A204.1 (cell line): ENCODE measurements around the gene ARHGEF10L.

Experiments used
- FAIRE-seq: peaks from 2 replicates; lab custom pipeline; 2012; peaks lifted over from hg19 to GRCh38; lab: Jason Lieb, UNC

The ARHGEF10L gene

DNA sequence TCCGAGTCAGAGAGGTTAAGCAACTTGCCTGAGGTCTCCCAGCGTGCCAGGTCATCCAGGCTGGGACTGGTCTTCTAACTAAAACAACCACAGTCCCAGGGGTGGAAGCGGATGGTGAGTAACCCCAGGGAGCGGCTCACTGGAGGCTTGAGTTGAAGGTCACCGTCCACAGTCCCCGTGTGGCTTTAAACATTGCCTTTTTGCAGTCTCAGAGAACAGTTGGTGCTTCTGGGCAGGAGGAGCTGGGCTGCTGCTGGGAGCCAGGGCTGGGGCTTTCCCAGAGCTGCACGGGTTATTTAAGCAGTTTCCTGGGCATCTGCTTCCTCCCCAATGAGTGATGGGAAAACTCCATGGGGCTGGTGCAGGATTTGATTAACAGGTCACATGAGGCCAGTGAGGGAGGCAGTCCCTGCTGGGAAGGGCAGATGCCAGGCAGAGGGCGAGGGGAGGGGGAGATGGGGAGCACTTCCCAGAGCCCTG, 12.3 kb downstream of the ARHGEF10L start:
- FAIRE-seq = no peak

DNA sequence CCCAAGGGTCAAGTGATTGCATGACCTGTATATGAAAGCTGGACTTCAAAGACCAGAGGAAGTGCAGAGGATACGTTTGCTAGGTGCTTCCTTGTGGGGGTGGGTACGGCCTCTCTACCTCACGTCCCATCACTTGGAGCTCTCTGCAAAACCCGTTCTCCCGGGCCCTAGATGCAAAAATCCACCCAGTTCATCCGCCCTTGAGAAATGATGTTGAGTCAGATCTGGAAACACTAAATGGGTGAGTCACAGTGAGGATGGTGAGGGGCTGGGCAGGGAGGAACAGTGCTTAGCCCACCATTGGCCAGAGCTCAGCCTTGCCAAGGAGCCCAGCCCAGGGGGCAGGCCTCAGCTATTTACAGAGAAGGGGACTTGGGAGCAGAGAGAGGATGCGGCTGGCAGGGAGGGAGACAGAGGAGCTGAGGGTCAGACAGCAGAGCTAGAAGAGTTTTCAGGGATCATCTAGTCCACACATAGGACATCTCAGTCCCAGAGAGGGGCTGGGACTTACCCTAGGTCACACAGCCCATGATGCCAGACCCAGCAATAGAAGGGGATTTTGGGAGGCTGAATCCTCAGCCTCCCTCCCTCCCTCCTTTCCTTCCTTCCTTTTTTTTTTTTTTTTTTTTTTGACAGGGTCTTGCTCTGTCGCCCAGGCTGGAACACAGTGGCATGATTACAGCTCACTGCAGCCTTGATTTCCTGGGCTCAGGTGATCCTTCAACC, 14.6 kb downstream of the ARHGEF10L start:
- no peak for FAIRE-seq

DNA sequence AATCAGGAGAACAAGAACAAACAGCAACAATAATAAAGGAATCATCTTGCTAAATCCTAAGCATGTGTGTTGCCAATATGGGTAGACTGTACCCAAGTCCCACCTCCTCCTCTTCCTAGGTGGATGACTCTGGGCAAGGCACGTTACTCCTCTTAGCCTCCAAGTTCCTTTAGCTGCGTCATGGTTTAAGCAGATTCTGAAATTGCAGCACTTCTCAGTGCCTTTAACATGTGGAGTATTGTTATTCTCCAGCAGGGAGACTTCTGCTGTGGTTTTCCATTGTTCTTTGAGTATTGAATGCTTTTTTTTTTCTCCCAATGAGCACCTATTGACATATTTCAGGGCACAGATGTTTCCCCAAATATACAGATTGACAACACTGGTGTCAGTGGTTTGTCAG, 15.5 kb downstream of the ARHGEF10L start:
- no peak for FAIRE-seq

DNA sequence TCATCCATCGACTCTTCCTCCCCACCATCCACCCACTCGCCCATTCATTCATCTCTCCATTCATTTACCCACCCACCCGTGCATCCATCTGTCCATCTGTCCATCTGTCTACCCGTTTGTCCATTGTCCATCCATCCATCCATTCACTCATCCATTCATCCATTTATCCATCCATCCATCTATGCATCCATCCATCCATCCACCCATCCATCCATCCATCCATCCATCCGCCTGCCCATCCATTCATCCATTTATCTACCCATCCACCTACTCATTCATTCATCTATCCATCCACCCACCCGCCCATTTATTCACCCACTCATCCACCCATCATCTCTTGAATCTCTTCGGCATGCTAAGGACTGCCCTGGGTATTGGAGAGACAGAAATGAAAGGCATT, 18.5 kb downstream of the ARHGEF10L start:
- no peak for FAIRE-seq

DNA sequence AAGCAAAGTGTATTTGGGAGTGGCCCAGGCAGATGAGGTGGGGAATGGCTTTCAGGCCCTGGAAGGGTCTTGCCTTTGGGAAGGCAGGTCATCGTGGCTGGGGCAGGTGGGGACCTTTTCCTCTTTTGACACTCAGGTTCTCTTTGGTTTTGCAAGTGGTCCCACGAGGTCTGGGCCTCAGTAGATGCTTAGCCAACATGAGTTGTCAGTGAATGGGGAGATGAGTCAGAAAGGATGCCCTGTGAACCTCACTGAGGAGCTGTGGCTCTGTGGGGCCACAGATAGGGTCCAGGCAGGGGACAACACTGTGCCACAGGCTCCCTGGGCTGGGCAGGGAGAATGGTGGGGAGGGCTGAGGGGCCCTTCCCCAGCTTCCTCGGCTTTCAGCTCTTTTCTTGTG, 19.0 kb downstream of the ARHGEF10L start:
- no peak for FAIRE-seq

DNA sequence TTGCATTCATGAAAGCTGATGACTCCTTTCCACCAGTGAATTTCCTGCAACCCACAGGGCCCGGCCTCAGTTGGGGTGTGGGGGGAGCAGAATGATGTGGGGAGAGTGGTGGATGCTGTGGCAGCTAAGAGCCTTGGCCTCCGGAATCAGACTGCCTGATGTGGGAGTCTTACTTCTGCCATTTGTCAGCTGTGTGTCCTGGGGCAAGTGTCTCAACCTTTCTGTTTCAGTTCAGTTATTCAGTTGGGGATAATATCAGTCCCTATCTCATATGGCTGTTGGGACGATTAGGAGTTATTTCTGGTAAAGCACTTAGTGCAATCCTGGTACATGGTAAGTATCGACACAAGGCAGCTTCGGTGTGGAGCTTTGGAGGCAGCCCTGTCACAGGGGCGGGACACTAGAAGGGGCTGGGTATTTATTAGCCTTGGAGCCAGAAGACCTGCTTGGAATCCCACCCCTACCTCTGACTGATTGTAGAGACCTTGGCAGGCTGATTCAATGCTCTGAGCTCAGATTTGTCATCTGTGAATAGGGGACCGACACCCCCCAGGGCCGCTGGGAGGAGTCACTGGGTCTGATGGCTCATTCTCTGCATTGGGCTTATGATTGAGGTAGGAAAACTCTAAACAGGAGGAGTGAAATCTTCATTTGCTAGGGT, 19.6 kb downstream of the ARHGEF10L start:
- no peak for FAIRE-seq

DNA sequence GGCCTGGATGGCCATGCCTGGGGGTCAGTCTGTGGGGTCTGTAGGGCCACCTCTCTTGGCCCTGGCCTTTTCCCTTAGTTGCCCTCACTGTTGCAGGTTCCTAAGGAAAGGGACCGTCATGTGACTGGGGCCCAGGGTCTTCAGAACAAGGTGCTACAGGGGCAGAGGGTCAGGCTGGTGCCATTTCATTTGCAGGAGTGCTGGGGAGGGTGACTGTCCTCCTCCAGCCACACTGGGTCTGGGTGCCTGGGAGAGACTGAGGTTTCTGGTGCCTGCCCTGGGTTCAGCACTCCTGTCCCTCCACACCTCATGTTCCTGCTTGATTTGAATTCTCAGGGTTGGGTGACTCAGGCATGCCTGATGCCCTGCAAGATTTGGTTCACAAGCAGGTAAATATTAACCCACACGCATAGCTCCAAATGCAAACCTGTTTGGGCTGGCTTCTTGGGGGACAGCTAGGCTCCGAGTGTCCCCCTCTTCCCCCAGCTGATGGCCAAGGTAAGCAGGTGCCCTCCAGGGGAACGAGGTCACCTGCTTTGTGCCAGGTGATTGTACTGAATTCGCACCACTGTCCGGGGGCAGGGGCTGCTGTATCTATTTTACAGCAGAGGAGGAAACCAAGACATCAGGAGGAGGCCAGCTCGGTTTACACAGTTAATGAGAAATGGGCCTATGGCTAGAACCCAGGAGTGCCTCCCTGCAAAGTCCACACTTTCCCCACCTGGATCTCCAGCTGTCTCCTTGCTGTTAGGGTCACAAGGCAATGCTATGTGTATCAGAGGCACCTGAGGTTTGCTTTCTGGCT, 20.3 kb downstream of the ARHGEF10L start:
- FAIRE-seq = no peak

DNA sequence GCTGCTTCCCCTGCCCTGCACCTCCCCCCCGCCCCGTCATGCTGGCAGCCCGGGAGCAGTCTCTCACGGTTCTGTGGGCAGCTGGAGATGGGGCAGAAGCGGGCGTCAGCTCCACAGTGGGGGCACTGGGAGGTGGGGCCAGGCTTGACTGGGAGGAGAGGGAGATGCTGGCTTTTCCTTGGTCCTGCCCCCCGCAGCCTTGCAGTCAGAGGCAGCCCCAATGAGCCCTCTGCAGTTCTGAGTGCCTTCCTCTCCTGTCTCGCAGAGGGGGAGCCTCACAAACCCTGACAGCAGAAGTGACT, 21.7 kb downstream of the ARHGEF10L start:
- FAIRE-seq = no peak

DNA sequence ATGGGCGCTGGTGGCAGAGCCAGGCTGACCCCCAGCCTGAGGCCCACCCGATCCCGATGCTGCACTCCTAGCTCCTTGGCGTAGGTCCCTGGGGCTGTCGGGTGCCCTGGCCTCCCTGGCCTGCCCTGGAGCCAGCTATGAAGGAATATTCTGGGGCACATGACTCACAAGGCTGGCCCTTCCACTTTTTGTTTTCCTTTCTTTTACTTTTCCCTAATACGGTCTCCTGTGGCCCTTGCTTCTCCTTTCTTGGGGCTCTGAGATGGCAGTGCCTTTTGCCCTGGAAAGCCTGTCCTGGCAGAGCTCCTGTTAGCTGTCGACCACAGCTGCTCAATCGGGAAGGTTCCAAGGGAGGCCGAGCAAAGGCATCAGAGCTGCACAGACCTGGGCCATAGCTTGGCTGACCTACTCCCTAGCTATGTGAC, 22.1 kb downstream of the ARHGEF10L start:
- FAIRE-seq = no peak

DNA sequence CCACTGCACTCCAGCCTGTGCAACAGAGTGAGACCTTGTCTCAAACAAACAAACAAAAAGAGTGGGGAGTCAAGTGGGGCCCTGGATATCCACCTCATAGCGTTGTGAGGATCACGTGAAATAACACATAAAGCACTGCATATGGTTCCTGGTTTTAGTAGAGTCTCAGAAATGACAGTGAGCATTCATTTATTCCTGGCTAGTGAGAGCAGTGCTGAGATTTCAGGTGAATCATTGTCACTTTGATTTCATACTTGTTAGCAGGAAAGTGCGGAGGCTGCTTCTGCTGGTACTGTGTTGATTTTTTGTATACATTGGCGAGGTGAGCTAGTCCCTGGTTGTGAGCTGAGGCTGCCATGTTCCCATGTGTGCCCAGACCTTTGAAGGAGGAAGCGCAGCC, 22.9 kb downstream of the ARHGEF10L start:
- FAIRE-seq = no peak

DNA sequence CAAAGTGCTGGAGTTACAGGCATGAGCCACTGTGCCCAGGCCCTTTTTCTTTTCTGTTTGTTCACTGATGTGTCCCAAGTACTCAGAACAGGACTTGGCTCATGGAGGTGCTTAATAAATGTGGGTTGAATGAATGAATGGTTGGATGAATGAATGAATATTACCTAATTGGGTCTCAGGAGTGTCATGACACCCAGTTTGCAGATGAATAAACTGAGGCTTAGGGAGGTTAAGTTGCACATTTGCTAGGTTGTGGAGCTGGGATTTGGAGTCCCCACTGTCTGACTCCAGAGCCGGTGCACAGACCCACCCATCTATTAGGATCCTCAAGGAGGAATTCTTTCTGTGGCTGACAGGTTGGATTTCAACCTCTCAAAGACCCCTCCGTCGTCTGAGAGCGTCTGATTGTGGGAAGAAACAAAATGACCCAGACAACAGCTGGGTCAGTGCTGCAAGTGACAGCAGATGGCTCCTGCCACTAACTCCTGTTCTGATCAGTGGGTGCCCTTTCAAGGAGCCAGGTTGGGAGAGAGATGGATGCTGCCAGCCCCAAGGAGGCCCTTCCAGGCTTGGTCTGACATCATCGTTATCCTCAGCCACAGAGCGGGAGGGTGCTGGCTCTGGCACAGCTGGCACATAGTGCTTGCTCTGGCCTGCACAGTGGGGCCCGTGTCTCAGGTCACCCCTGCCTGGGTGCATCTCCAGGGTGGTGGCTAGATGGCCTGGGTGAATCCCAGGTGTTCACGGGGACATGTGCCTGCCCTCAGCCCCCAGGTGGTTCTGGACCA, 24.2 kb downstream of the ARHGEF10L start:
- no peak for FAIRE-seq

DNA sequence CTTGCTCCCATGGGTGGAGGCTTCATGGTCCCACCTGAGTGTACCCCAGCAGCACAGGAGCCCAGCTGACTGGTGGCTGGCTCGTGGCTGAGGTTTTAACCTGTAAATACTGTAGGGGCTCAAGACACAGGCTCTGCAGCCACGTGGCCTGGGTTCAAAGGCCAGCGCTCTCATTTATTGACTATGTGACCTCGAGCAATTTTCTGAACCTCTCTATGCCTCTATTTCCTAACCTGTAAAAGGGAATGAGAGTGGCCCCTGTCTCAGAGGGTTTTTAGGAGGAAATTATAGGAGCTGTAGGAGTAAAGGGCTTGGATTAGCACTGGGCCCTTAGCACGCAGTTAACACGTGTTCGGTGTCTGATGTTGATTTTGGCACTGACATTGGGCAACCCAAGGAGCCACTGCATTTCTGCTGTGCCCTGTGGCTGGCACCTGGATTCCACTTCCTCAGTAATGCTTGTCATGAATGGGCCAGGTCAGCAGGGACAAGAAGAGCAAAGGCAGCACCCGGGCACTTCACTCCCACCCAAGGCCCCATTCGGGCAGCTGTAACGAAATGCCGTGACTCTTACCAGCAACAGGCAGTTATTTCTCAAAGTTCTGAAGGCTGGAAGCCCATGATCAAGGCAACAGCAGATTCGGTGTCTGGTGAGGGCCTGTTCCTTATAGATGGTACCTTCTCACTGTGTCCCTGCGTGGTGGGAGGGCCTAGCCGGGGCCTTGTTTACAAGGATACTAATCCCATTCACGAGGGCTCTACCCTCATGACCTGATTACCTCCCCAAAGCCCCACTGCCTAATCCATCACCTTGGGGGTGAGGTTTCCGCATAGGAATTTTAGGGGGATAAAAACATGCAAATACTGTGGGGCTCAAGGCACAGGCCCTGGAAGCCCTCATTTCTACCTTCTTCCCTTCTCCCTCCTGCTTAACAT, 25.2 kb downstream of the ARHGEF10L start:
- FAIRE-seq = no peak

DNA sequence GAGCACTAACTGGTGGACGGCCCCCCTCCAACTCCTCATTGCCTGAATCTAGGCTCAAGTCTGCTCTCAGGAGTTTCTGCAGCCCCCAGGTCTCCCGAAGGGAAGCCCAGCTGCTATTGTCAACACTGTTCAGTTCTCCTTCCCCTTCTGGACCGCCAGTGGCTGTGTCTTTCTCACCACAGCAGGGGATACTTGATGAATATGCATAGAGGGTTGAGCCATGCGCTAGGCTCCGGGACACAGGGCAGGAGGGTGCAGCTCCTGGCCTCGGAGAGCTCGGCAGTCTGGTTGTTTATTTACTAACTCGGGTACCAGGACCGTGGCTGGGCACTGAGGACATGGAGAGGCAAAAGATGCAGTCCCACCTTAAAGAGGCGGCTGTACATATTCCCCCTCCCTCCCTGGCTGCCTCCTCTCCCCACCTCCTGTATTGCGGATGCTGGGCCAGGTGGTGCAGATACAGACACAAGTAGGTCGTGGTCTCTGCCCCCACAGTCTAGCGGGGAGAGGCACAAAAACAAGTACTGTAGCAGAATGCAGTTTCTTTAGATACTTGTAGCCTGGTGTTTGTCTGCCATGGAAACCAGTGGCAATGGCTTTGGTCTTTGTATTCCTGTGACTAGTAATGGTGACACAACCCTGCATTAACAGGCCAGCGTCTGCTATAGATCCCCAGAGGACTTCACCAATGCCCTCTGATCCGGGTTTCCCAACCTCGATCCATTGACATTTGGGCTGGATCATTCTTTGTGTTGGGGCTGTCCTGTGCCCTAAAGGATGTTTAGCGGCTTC, 26.2 kb downstream of the ARHGEF10L start:
- no peak for FAIRE-seq

DNA sequence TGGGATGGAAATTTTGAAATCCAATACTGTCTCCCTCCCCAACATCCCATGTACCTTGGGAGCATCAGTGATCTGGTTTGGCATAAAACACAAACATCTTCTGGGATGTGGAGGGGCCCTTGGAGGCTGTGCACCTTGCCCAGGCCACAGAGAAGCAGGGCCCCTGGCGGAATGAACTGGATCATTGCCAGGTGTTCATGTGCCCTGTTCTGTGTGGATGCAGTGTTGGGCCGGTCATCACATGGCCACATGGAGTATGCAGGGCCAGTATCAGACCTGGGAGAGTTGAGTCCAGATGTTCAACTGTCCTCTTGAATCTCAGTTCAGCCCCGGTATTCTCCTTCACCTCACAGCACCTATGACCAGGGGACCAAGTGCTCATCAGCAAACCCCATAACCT, 26.9 kb downstream of the ARHGEF10L start:
- no peak for FAIRE-seq

DNA sequence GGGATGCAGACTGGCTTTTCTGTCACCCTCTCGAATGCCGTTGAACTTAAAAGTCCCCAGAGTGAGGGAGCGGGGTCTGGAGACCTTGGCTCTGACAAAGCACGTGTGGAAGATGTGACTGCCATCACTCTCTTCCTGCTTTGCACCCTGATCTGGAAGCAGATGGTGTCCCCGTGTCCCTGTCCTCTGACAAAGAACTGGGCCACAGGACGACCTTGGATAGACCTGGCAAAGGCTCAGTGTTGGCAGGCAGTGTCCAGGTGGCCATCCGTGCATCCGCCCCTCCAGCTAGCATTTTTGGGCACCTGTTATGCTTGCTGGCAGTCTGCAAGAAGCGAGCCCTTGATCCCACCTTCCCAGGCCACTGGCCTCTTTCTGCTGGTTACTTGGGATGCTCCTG, 27.4 kb downstream of the ARHGEF10L start:
- no peak for FAIRE-seq

DNA sequence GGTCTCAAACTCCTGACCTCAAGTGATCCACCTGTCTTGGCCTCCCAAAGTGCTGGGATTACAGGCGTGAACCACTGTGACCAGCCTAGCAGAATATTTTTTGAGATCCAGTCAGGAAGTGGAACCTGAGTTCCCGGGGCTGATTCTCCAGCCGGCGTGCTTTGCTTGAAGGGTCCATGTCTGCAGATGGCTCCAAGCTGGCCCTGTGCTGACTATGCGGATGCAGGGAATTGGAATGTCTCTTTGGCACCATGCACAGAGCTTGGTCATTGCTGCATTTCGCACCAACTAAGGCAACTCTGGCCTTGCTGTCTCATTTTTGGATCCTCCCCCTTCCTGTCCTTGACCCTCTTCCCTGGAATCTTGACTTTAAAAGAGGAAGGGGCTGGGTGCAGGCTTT, 28.1 kb downstream of the ARHGEF10L start:
- FAIRE-seq = no peak

DNA sequence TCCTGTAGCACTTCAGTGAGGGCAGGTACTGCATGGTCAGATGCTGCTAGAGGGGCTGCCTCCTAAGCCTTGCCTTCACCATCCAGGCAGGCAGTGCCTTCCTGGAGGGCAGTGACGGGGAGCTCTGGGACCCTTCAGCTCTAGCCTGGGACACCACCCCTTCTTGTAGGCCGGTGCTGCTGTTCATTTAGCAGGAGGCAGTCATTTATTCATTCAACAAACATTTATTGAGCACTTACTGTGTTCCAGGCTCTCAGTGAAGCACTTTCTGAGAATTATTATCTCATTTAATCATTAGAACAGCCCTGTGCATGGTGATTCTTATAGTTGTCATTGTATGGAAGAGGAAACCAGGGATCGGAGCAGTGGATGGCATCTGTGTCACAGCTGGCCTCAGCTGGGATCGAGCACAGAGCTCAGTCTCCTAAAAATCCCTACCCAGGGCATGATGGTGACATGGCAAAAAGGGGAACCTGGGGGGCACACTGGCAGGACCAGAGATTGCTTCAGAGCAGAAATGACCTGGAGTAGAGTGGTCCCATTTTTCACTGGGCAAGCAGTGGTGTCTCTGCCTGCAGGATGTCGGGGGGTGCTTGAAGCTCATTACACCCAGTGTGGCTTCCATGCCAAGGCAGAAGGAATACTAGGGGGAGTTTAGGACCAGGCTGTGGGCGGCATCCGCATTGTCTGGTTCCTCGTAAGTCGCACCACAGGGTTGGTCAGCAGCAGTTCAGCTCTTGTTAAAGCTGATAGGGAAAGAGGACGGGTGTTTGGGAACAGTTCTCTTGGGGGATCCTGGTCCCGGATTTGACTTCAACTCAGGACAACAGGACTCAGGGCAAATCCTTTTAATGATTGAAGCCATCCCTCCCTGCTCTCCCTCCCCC, 28.8 kb downstream of the ARHGEF10L start:
- no peak for FAIRE-seq

DNA sequence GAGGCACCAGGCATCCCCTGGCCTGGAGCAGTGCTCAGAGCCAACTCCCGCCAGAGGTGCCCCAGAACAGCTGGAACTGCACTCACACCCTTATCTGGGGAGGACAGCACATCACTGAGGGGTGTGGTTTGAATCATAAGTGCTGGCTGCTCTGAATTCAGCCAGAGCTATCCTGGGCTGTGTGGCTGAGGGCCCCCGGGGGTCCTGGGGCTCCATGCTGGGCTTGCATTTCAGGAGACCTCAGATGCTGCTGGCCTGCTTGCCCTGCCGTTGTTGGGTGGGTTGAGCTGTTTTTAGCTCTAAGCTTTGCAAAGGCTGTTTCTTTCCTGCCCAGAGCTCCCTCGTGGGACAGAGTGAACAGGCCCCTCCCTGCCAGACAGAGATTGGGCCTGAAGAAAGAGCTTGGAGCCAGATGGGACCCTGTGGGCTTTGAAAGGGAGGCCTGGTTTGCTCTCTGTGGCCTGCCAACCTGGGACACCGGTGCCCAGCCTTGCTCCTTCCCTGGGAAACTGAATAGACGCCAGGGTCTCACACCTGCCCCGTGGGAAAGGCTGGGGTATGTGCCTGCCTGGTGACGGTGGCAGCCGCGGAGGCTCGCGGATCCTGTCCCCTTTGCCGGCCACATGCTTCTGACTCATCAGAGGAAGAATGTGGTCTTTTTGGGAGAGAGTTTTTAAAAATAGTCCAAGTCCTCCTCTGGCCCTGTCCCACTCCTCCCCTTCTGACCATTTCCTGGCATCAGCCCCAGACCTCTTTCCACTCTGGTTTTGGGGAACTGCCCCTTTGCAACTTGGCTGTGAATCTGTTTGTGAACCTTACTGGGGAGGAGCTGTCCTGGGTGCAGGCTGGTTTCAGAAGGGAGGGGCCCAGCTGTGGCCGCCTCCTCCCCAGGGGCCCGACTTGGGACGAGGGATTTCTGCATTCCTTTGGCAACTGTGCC, 30.0 kb downstream of the ARHGEF10L start:
- no peak for FAIRE-seq
